SK-N-MC (cell line): ENCODE results near the gene ZER1.

Experiments used
- DNase-seq: peaks from one replicate; pipeline ENCODE4 v3.0.0-alpha.2; 2011; ENCODE audit warnings: low read depth, low spot score
- H3K27ac ChIP-seq: fragments of 200-600 bp; sonication (generic); 2 replicates; pipeline ENCODE4 v1.5.1; 2016; ENCODE audit warnings: mixed run types
- H3K36me3 ChIP-seq: fragments of 200-600 bp; sonication (generic); 2 replicates; pipeline ENCODE4 v1.6.1; 2017; ENCODE audit warnings: antibody characterized with exemption, low read length, mixed read lengths; ENCODE audit not compliant: insufficient read depth
- H3K4me3 ChIP-seq: fragments of 200-600 bp; sonication (generic); 2 replicates; pipeline ENCODE4 v1.5.1; 2016
- H3K9ac ChIP-seq: fragments of 200-600 bp; sonication (generic); 2 replicates; pipeline ENCODE4 v1.8.0; 2017; ENCODE audit warnings: mixed run types, mixed read lengths; ENCODE audit not compliant: insufficient read length
- H3K9me3 ChIP-seq: fragments of 200-600 bp; sonication (generic); 2 replicates; pipeline ENCODE4 v1.6.1; 2017; ENCODE audit warnings: low read depth, mild to moderate bottlenecking, antibody characterized with exemption, low read length, moderate library complexity, mixed read lengths
- EZH2 ChIP-seq: fragments of 200-600 bp; sonication (generic); IDR thresholded peaks from one replicate; pipeline ENCODE4 v1.6.1; 2017; ENCODE audit warnings: antibody characterized with exemption
- FOXP2 ChIP-seq: optimal IDR thresholded peaks from 2 replicates; pipeline ENCODE3; 2011; ENCODE audit warnings: mild to moderate bottlenecking, moderate library complexity; ENCODE audit not compliant: insufficient read depth; ENCODE audit errors: extremely low read length, control extremely low read depth
- POLR2AphosphoS5 ChIP-seq: IDR thresholded peaks from 2 replicates; pipeline ENCODE4 v1.6.1; 2012; ENCODE audit warnings: mild to moderate bottlenecking, low read depth, low read length, borderline replicate concordance

Gene ZER1

GRCh38 chr9:128731691-128732090 lies 40.0 kb downstream of the ZER1 start:
- no peak overlapping the region for H3K9ac ChIP-seq
- no peak for TF ChIP-seq POLR2AphosphoS5
- TF ChIP-seq EZH2 = no peak
- no peak for TF ChIP-seq FOXP2
- no peaks in the 10 kb centered on the region for H3K9me3 ChIP-seq
- DNase-seq = no peak
- no peak overlapping the region for H3K4me3 ChIP-seq
- no peak overlapping the region for H3K27ac ChIP-seq
- H3K36me3 ChIP-seq = no peaks in the 10 kb centered on the region

DNA sequence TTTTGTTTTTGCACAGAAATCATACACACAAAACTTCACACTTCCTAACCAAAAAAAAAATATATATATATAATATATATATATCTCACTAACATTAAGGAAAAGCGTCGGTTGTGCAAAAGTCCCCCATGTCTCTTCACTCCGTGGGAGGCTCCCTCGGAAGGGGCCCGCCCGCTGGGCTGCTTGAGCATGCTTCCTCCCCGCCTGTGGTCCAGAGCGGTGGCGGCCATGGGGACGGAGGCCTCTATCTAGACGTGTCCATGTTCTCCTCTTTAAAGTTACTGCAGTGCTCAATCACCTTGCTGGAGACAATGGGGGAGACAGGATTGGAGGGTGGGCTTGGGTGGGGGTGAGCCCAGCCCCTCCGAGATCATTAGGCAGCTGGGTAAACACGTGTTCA lies 40.6 kb downstream of the ZER1 start:
- Histone ChIP-seq H3K36me3 (no peaks in the 10 kb centered on the region), H3K9me3 (no peaks in the 10 kb centered on the region), H3K4me3 (no peak overlapping the region), H3K9ac (no peak overlapping the region), H3K27ac (no peak overlapping the region)
- no peak for DNase-seq
- TF ChIP-seq FOXP2 (no peak), POLR2AphosphoS5 (no peak), EZH2 (no peak)

GRCh38 chr9:128729766-128730517 lies 41.8 kb downstream of the ZER1 start:
- Histone ChIP-seq H3K4me3 (no peak overlapping the region), H3K9ac (no peak overlapping the region), H3K36me3 (no peaks in the 10 kb centered on the region), H3K27ac (no peak overlapping the region), H3K9me3 (no peaks in the 10 kb centered on the region)
- DNase-seq = no peak
- TF ChIP-seq EZH2 (no peak), FOXP2 (no peak), POLR2AphosphoS5 (no peak)

GRCh38 chr9:128729302-128729701 lies 42.4 kb downstream of the ZER1 start:
- Histone ChIP-seq H3K9me3 (no peaks in the 10 kb centered on the region), H3K9ac (no peak overlapping the region), H3K27ac (no peak overlapping the region), H3K4me3 (no peak overlapping the region), H3K36me3 (no peaks in the 10 kb centered on the region)
- DNase-seq = no peak
- TF ChIP-seq EZH2 (no peak), FOXP2 (no peak), POLR2AphosphoS5 (no peak)

- Histone ChIP-seq H3K4me3 (no peak overlapping the region), H3K9ac (no peak overlapping the region), H3K27ac (no peak overlapping the region), H3K9me3 (no peaks in the 10 kb centered on the region), H3K36me3 (no peaks in the 10 kb centered on the region)
- no peak for DNase-seq
- TF ChIP-seq FOXP2 (no peak), POLR2AphosphoS5 (no peak), EZH2 (no peak)
These were observed 43.4 kb downstream of the ZER1 start for GRCh38 chr9:128728298-128728697.

DNA sequence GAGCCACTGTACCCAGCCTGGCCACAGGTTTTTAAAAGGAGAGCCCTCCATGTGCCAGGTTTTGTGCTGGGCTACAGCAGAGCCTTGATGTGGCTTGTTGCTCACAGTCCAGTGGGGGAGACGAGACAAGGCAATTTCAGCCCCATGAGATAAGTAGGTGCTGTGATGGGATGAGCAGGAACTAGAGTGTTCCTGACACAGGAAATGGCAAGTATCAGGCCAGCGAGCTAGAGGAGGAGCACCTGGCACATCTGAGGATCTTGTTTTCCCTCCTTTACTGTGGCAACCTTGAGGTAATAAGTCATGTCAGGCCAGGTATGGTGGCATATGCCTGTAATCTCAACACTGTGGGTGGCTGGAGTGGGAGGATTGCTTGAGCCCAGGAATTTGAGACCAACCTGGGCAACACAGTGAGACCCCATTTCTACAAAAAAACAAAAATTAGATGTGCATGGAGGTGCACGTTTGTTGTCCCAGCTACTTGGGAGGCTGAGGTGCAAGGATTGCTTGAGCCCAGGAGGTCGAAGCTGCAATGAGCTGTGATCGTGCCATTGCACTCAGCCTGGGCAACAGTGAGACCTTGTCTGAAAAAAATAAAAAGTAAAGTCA lies 44.0 kb downstream of the ZER1 start:
- no peak overlapping the region for H3K27ac ChIP-seq

DNA sequence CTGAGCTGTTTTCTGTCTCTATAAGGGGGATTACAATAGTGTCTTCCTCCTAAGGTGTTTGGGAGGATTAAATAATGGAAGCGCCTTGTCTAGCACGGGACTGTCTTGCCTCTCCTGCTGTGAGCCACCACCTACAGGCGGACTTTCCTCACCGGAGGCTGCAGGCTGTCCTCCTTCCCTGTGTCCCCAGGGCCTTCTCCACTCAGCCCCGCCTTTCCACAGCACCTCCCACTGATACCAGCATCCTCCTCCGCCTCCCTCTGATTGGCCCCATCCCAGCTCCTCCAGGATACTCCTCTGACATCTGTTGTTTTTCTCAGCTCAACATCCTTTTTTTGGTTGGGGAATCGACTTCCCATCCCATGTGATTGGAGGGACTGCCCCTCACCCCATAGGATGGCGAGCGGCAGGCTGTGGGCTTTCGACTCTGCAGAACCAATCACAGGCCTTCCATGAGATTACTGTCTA lies 46.9 kb downstream of the ZER1 start:
- Histone ChIP-seq H3K9ac (no peak overlapping the region), H3K9me3 (no peaks in the 10 kb centered on the region), H3K36me3 (peaks cover 3% of the 10 kb centered on the region; the same call in 1 of the 2 replicates), H3K4me3 (peak overlapping the region; percentile 81), H3K27ac (peak overlapping the region; percentile 28; the same call in 1 of the 2 replicates)
- no peak for DNase-seq
- no peak for TF ChIP-seq POLR2AphosphoS5
- no peak for TF ChIP-seq EZH2
- TF ChIP-seq FOXP2 = no peak

More for the DNA sequence above, 44.0 kb downstream of the ZER1 start:
- Histone ChIP-seq H3K9me3 (no peaks in the 10 kb centered on the region), H3K4me3 (no peak overlapping the region), H3K36me3 (no peaks in the 10 kb centered on the region), H3K9ac (no peak overlapping the region)
- no peak for TF ChIP-seq POLR2AphosphoS5
- TF ChIP-seq FOXP2 = no peak
- no peak for TF ChIP-seq EZH2
- no peak for DNase-seq

DNA sequence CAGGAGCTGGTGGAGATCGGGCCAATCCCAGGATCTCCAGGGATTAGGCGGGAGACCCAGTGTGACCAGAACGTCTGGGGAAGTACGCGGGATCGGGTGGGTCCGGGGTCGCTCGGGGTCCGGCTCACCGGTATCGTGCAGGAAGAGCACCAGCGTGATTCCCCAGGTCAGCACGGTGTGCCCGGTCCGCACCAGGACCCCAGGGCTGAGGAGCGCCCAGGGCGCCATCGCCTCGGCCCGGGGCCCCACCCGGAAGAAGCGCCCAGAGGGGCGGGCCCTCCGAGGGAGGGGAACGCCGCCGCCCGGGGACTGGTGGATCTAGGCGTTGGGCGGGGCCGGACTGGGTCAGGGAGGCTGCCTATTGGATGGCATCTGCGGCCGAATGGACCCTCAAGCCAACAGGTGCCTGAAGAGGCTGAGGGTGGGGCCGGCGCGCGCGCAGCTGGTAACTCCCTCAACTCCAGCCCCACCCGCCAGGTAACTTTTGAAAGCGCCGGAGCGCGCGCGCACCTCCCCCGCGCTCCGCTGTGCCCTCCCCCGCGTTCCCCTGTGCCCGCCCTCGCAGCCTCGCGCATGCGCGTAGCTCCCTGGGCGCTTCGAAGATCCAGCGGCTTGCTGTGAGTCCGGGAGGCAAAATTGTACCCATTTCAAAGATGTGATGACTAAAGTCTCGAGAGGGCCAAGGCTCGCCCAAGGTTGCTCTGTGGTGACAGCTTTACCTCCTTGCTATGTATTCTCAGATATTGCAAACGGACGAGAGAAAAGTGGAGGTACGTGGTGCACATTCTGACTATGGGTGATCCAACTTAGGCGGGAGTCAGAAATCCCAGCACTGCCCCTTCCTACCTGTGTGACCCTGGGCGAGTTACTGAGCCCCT lies 47.6 kb downstream of the ZER1 start, which contains the start of gene ZDHHC12:
Gene ZDHHC12, minus strand, starts transcription at position 262 of the 878 bp plus-strand sequence. Its CDS starts 34 bp downstream, at position 228.
- TF ChIP-seq POLR2AphosphoS5 (peak; percentile 80), FOXP2 (no peak), EZH2 (no peak)
- peak within 1 kb of the TSS; percentile 81 for H3K4me3 ChIP-seq
- no peaks in the 10 kb centered on the region for H3K9me3 ChIP-seq
- H3K27ac ChIP-seq = peak within 1 kb of the TSS; percentile 28; the same call in 1 of the 2 replicates
- DNase-seq = peak; percentile 79
- H3K9ac ChIP-seq = peak within 1 kb of the TSS; percentile 76
- peaks cover 3% of the 10 kb centered on the region; the same call in 1 of the 2 replicates for H3K36me3 ChIP-seq
